HepG2 (cell line): Measurements from ENCODE around the gene PRSS8. TPM values are rescaled to one million over a fixed set of nuclear protein-coding genes. Genes with fewer than 3 reads are reported as not detected.

Experiments
- ATAC-seq: fragments of 200-7000 bp; cut with Tn5 transposase; 3 replicates; pipeline ENCODE4 v1.9.1; 2020; ENCODE audit warnings: mild to moderate bottlenecking, moderate library complexity
- BruUV-seq: library from RNA; stranded (reverse); fragments of 400-500 nt; replicated peaks from 2 replicates; lab custom pipeline; 2021; lab: Mats Ljungman, UMichigan
- CTCF ChIA-PET: fragments of 300-600 bp; formaldehyde crosslinking; extraction: SDS; loops from one replicate; lab custom pipeline; 2021; ENCODE audit warnings: low total read pairs, inconsistent platforms, low intra/inter-chr PET ratio; lab: Yijun Ruan, JAX
- POLR2A ChIA-PET: fragments of 350-600 bp; sonication (Branson Sonifier 250); formaldehyde crosslinking; loops from one replicate; lab custom pipeline; 2020; ENCODE audit warnings: antibody characterized with exemption, inconsistent platforms; lab: Yijun Ruan, JAX
- DNase-seq: peaks from one replicate; pipeline ENCODE4 v3.0.0-alpha.2; 2015; ENCODE audit warnings: low spot score
- FAIRE-seq: peaks from 3 replicates; lab custom pipeline; 2011; peaks lifted over from hg19 to GRCh38; lab: Jason Lieb, UNC
- H2AFZ ChIP-seq: one replicate; pipeline ENCODE4 v1.6.1; 2011; ENCODE audit warnings: low read length, inconsistent platforms
- H3K27ac ChIP-seq: fragments of 300-600 bp; 3 replicates; pipeline ENCODE4 v1.8.0; 2011; ENCODE audit warnings: mixed run types, mild to moderate bottlenecking, mixed read lengths, low read length, inconsistent platforms; ENCODE audit not compliant: insufficient read depth; ENCODE audit errors: extremely low read length
- H3K27me3 ChIP-seq, 2 experiments: fragments of 200-600 bp in 1 of 2; 2 replicates in 1 of 2; 3 replicates in 1 of 2; pipeline versions ENCODE4 v1.6.0 to v1.8.0; 2011; ENCODE audit warnings: low read length in 2 of 2, mild to moderate bottlenecking in 2 of 2, moderate library complexity in 2 of 2, inconsistent platforms in 1 of 2; ENCODE audit not compliant: insufficient read depth in 2 of 2, control insufficient read depth in 1 of 2
- H3K36me3 ChIP-seq, 2 experiments: fragments of 200-600 bp in 1 of 2; replicated peaks in 1 of 2; 2 replicates in 1 of 2; 3 replicates in 1 of 2; pipeline versions ENCODE4 v1.5.1 to v1.8.0; 2011; ENCODE audit warnings: low read length in 2 of 2, inconsistent platforms in 1 of 2; ENCODE audit not compliant: insufficient read depth in 2 of 2, control insufficient read depth in 1 of 2
- H3K4me1 ChIP-seq: 2 replicates; pipeline ENCODE4 v1.5.1; 2012; ENCODE audit warnings: low read length, inconsistent platforms; ENCODE audit not compliant: insufficient read depth
- H3K4me2 ChIP-seq: 2 replicates; pipeline ENCODE4 v1.6.0; 2011; ENCODE audit warnings: low read depth, low read length, inconsistent platforms
- H3K4me3 ChIP-seq, 3 experiments: fragments of 200-600 bp in 1 of 3; sonication (generic), shearing (Covaris generic) in 1 of 3; replicated peaks in 1 of 3; 2 replicates each; pipeline ENCODE4 v1.5.1; 2011 to 2016; ENCODE audit warnings: low read length in 3 of 3, inconsistent platforms in 2 of 3, low read depth in 2 of 3, mild to moderate bottlenecking in 2 of 3, control low read depth in 1 of 3, mixed read lengths in 1 of 3; ENCODE audit not compliant: insufficient read depth in 1 of 3
- H3K79me2 ChIP-seq: one replicate; pipeline ENCODE4 v1.6.1; 2011; ENCODE audit warnings: low read length, inconsistent platforms; ENCODE audit not compliant: insufficient read depth
- H3K9ac ChIP-seq: 2 replicates; pipeline ENCODE4 v1.6.0; 2011; ENCODE audit warnings: mild to moderate bottlenecking, low read depth, low read length, inconsistent platforms; ENCODE audit not compliant: insufficient read depth
- H3K9me3 ChIP-seq: 2 replicates; pipeline ENCODE4 v1.5.1; 2012; ENCODE audit warnings: mild to moderate bottlenecking, low read length
- H4K20me1 ChIP-seq: 2 replicates; pipeline ENCODE4 v1.6.0; 2011; ENCODE audit warnings: inconsistent platforms, mild to moderate bottlenecking, low read length, moderate library complexity; ENCODE audit not compliant: insufficient read depth
- AKAP8 ChIP-seq: sonication (generic); formaldehyde crosslinking; IDR thresholded peaks from 2 replicates; pipeline ENCODE4 v1.5.1; 2020; ENCODE audit warnings: mild to moderate bottlenecking, missing genetic modification reagents
- DMAP1 ChIP-seq: IDR thresholded peaks from 2 replicates; pipeline ENCODE4 v1.6.1; 2016
- GABPA ChIP-seq, 2 experiments: IDR thresholded peaks; 2 replicates each; pipeline ENCODE4 v1.6.1; 2011 to 2016; ENCODE audit warnings: low read depth in 2 of 2, low read length in 1 of 2, missing biosample characterization in 1 of 2, missing genetic modification characterization in 1 of 2
- GLMP ChIP-seq: sonication (generic); formaldehyde crosslinking; IDR thresholded peaks from 2 replicates; pipeline ENCODE4 v1.9.0; 2021; ENCODE audit warnings: missing genetic modification reagents, mild to moderate bottlenecking, borderline replicate concordance
- HNRNPLL ChIP-seq: fragments of 200-400 bp; formaldehyde crosslinking; IDR thresholded peaks from 2 replicates; pipeline ENCODE4 v1.6.1; 2017; ENCODE audit warnings: mild to moderate bottlenecking, low read depth, low read length; ENCODE audit not compliant: poor library complexity, severe bottlenecking
- ISX ChIP-seq: sonication (generic); formaldehyde crosslinking; conservative IDR thresholded peaks from 2 replicates; pipeline ENCODE4 v1.5.0; 2020; ENCODE audit warnings: missing genetic modification reagents
- NCOR1 ChIP-seq: fragments of 200-600 bp; sonication (generic); IDR thresholded peaks from 2 replicates; pipeline ENCODE4 v1.7.0; 2017; ENCODE audit warnings: antibody characterized with exemption, low read length, borderline replicate concordance
- REPIN1 ChIP-seq: sonication (generic); formaldehyde crosslinking; IDR thresholded peaks from 2 replicates; pipeline ENCODE4 v1.8.0; 2022; ENCODE audit warnings: missing genetic modification reagents, low read depth, mild to moderate bottlenecking, borderline replicate concordance
- REXO4 ChIP-seq: sonication (generic); formaldehyde crosslinking; IDR thresholded peaks from 2 replicates; pipeline ENCODE4 v1.8.0; 2022; ENCODE audit warnings: missing genetic modification reagents, mild to moderate bottlenecking, borderline replicate concordance
- SP140L ChIP-seq: sonication (generic); formaldehyde crosslinking; IDR thresholded peaks from 2 replicates; pipeline ENCODE4 v1.4.0; 2020; ENCODE audit warnings: missing genetic modification reagents, borderline replicate concordance
- ZBTB21 ChIP-seq: sonication (generic); formaldehyde crosslinking; IDR thresholded peaks from 2 replicates; pipeline ENCODE4 v1.4.0; 2020; ENCODE audit warnings: missing genetic modification reagents
- ZMAT5 ChIP-seq: sonication (generic); formaldehyde crosslinking; IDR thresholded peaks from 2 replicates; pipeline ENCODE4 v1.5.0; 2020; ENCODE audit warnings: mild to moderate bottlenecking, low read depth, missing genetic modification reagents, borderline replicate concordance
- ZNF263 ChIP-seq: sonication (generic); formaldehyde crosslinking; IDR thresholded peaks from 2 replicates; pipeline ENCODE4 v1.4.0; 2020; ENCODE audit warnings: missing genetic modification reagents
- ZNF564 ChIP-seq: sonication (generic); formaldehyde crosslinking; IDR thresholded peaks from 2 replicates; pipeline ENCODE4 v1.8.1; 2023; ENCODE audit warnings: mild to moderate bottlenecking, missing genetic modification reagents
- ZNF841 ChIP-seq: sonication (generic); formaldehyde crosslinking; IDR thresholded peaks from 2 replicates; pipeline ENCODE4 v1.8.1; 2023; ENCODE audit warnings: missing genetic modification reagents, borderline replicate concordance
- WGBS: methylation state at CpG from one replicate; pipeline ENCODE4 v1.1.6; 2017; ENCODE audit warnings: low lambda C conversion rate; 5-methylcytosine and 5-hydroxymethylcytosine counted together
- in situ Hi-C: cut with HindIII; loops from 2 replicates; pipeline ENCODE4 v1.10.0; 2017; ENCODE audit warnings: low pct_unique_long_range_greater_than_20kb; ENCODE audit not compliant: extremely low pct_ligation_motif_present
- intact Hi-C: fragments of 100-400 bp; cut with micrococcal nuclease; formaldehyde crosslinking; loops from one replicate; pipeline ENCODE4 v1.10.0; 2022; ENCODE audit not compliant: unreplicated experiment
- polyA plus RNA-seq, 8 experiments: library from polyadenylated mRNA; depleted of rRNA in 3 of 8; stranded (reverse) in 7 of 8; unstranded in 1 of 8; fragments of >200 nt; fragmentation: Illumina TruSeq in 4 of 8; extraction: Trizol in 4 of 8; gene quantifications; 2 replicates each; pipeline versions ENCODE4 v1.2.1 to v1.2.3, GENCODE V29; 2011 to 2016; ENCODE audit warnings: low read depth in 4 of 8, missing spikeins in 1 of 8, mixed read lengths in 1 of 8; ENCODE audit not compliant: insufficient read depth in 1 of 8
- total RNA-seq, 5 experiments: library from RNA; depleted of rRNA; stranded (reverse); fragments of >200 nt; fragmentation: Illumina TruSeq; extraction: Trizol; gene quantifications; 2 replicates each; pipeline ENCODE4 v1.2.3, GENCODE V29; 2016; ENCODE audit warnings: low read depth in 1 of 5
- TF ChIP-seq, protein P1 (sequence below): sonication (generic); formaldehyde crosslinking; IDR thresholded peaks from 2 replicates; pipeline ENCODE4 v1.5.0; 2020; ENCODE audit warnings: missing genetic modification reagents
- TF ChIP-seq, protein P2 (sequence below): sonication (generic); formaldehyde crosslinking; IDR thresholded peaks from 2 replicates; pipeline ENCODE4 v1.9.0; 2021; ENCODE audit warnings: missing genetic modification reagents, borderline replicate concordance

The PRSS8 gene
- total and polyA plus RNA-seq, 2 of the 13 experiments (the other 11 are each of a cell fraction or from before 2014, with no cell fraction given), result 2.6 to 7.2 TPM

GRCh38 chr16:31131841-31132271, 3.7 kb downstream of the PRSS8 start:
- no peak overlapping the region for H2AFZ ChIP-seq
- H3K9ac ChIP-seq, result no peak overlapping the region
- peaks cover 2 to 3% of the 10 kb centered on the region in 2 experiments; a peak in 2 of 5 replicates for H3K27me3 ChIP-seq
- ATAC-seq (no peak), FAIRE-seq (no peak)
- H3K4me2 ChIP-seq, result no peak overlapping the region
- H3K4me3 ChIP-seq, result no peak overlapping the region
- no peaks in the 10 kb centered on the region for H4K20me1 ChIP-seq
- peaks cover 17 to 18% of the 10 kb centered on the region in 2 experiments; a peak in 4 of 5 replicates for H3K36me3 ChIP-seq
- no TSS peak for BruUV-seq
- no peaks in the 10 kb centered on the region for H3K9me3 ChIP-seq
- H3K4me1 ChIP-seq, result peaks cover 30% of the 10 kb centered on the region
- no peak overlapping the region for H3K27ac ChIP-seq
- intact Hi-C loops, result no loop called here
- CTCF ChIA-PET, result no interaction called here
- POLR2A ChIA-PET, result interaction anchor here (0.9 to 1.7 kb wide), 2 partner anchors 14 to 18 kb away, joined by 3 to 8 read pairs; partner anchors contain the start of gene KAT8
- WGBS, result 78% methylated on average over 2 of the region's 5 CpGs
- TF ChIP-seq HNRNPLL (no peak), DMAP1 (no peak), REPIN1 (no peak), REXO4 (no peak), ZNF564 (no peak), GLMP (no peak), ZNF841 (CRISPR knock-in tag) (no peak), GABPA (IDR thresholded peaks at IDR 0.05; ENCODE audit: low read depth, low read length) (no peak), GABPA (CRISPR knock-in tag; IDR thresholded peaks at IDR 0.05; ENCODE audit: low read depth) (no peak), ZMAT5 (CRISPR knock-in tag) (no peak), ZNF263 (CRISPR knock-in tag) (no peak), ISX (CRISPR knock-in tag) (no peak), NCOR1 (no peak), ZBTB21 (CRISPR knock-in tag) (no peak), AKAP8 (CRISPR knock-in tag) (no peak), SP140L (no peak)
- TF ChIP-seq, protein P1, sequence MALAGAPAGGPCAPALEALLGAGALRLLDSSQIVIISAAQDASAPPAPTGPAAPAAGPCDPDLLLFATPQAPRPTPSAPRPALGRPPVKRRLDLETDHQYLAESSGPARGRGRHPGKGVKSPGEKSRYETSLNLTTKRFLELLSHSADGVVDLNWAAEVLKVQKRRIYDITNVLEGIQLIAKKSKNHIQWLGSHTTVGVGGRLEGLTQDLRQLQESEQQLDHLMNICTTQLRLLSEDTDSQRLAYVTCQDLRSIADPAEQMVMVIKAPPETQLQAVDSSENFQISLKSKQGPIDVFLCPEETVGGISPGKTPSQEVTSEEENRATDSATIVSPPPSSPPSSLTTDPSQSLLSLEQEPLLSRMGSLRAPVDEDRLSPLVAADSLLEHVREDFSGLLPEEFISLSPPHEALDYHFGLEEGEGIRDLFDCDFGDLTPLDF (CRISPR knock-in tag), result no peak
- TF ChIP-seq, protein P2, sequence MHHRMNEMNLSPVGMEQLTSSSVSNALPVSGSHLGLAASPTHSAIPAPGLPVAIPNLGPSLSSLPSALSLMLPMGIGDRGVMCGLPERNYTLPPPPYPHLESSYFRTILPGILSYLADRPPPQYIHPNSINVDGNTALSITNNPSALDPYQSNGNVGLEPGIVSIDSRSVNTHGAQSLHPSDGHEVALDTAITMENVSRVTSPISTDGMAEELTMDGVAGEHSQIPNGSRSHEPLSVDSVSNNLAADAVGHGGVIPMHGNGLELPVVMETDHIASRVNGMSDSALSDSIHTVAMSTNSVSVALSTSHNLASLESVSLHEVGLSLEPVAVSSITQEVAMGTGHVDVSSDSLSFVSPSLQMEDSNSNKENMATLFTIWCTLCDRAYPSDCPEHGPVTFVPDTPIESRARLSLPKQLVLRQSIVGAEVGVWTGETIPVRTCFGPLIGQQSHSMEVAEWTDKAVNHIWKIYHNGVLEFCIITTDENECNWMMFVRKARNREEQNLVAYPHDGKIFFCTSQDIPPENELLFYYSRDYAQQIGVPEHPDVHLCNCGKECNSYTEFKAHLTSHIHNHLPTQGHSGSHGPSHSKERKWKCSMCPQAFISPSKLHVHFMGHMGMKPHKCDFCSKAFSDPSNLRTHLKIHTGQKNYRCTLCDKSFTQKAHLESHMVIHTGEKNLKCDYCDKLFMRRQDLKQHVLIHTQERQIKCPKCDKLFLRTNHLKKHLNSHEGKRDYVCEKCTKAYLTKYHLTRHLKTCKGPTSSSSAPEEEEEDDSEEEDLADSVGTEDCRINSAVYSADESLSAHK, result no peak
- TF ChIP-seq, all 625 proteins: peak for 0
- H3K79me2 ChIP-seq, result no peaks in the 10 kb centered on the region
- no peak for DNase-seq
- in situ Hi-C loops, result no loop called here
